IPS-20b (cell line): Measurements from ENCODE around the gene TMEM18.

Source experiments
- H3K27ac ChIP-seq: one replicate; pipeline ENCODE4 v1.5.1; 2013; ENCODE audit warnings: low read length
- H3K27me3 ChIP-seq: 2 replicates; pipeline ENCODE4 v1.6.1; 2013; ENCODE audit warnings: mild to moderate bottlenecking, low read length, inconsistent platforms; ENCODE audit not compliant: insufficient read depth
- H3K36me3 ChIP-seq: 2 replicates; pipeline ENCODE4 v1.6.1; 2013; ENCODE audit warnings: low read depth, mild to moderate bottlenecking, inconsistent platforms, low read length, moderate library complexity; ENCODE audit not compliant: insufficient read depth
- H3K4me1 ChIP-seq: 2 replicates; pipeline ENCODE4 v1.6.1; 2013; ENCODE audit warnings: mild to moderate bottlenecking, control low read depth, inconsistent platforms, low read length, moderate library complexity; ENCODE audit not compliant: insufficient read depth
- H3K4me3 ChIP-seq: 2 replicates; pipeline ENCODE4 v1.5.1; 2013; ENCODE audit warnings: mild to moderate bottlenecking, low read length, inconsistent platforms
- H3K9ac ChIP-seq: 2 replicates; pipeline ENCODE4 v1.6.1; 2013; ENCODE audit warnings: low read depth, mild to moderate bottlenecking, inconsistent platforms, low read length, moderate library complexity
- H3K9me3 ChIP-seq: 2 replicates; pipeline ENCODE4 v1.6.1; 2013; ENCODE audit warnings: mild to moderate bottlenecking, low read depth, low read length, inconsistent platforms; ENCODE audit not compliant: insufficient read depth

The TMEM18 gene

GRCh38 chr2:677056-677958 lies at the start of gene TMEM18:
TSS of gene TMEM18 (minus strand) at chr2:677406. CDS start at chr2:677345, 61 bp downstream.
- H3K4me3 ChIP-seq = peak within 1 kb of the TSS; percentile 88
- H3K4me1 ChIP-seq = peaks cover 10% of the 10 kb centered on the region; the same call in 1 of the 2 replicates
- peaks cover 25% of the 10 kb centered on the region for H3K36me3 ChIP-seq
- H3K9me3 ChIP-seq = no peaks in the 10 kb centered on the region
- no peaks in the 10 kb centered on the region for H3K27me3 ChIP-seq
- peak within 1 kb of the TSS; percentile 66 for H3K27ac ChIP-seq
- H3K9ac ChIP-seq = peak within 1 kb of the TSS; percentile 98

GRCh38 chr2:726169-726568 lies 49.0 kb upstream of the TMEM18 start:
- Histone ChIP-seq H3K4me1 (peaks cover 28% of the 10 kb centered on the region), H3K27ac (no peak overlapping the region), H3K4me3 (no peak overlapping the region), H3K9ac (no peak overlapping the region), H3K9me3 (no peaks in the 10 kb centered on the region), H3K27me3 (no peaks in the 10 kb centered on the region), H3K36me3 (no peaks in the 10 kb centered on the region)

GRCh38 chr2:725468-725867 lies 48.3 kb upstream of the TMEM18 start:
- H3K27me3 ChIP-seq = no peaks in the 10 kb centered on the region
- H3K27ac ChIP-seq = no peak overlapping the region
- H3K9ac ChIP-seq = no peak overlapping the region
- peaks cover 28% of the 10 kb centered on the region for H3K4me1 ChIP-seq
- H3K9me3 ChIP-seq = no peaks in the 10 kb centered on the region
- no peaks in the 10 kb centered on the region for H3K36me3 ChIP-seq
- H3K4me3 ChIP-seq = no peak overlapping the region

- Histone ChIP-seq H3K9ac (no peak overlapping the region), H3K4me3 (no peak overlapping the region), H3K27ac (no peak overlapping the region), H3K36me3 (no peaks in the 10 kb centered on the region), H3K4me1 (peaks cover 18% of the 10 kb centered on the region), H3K27me3 (no peaks in the 10 kb centered on the region), H3K9me3 (no peaks in the 10 kb centered on the region)
These were observed 46.6 kb upstream of the TMEM18 start for GRCh38 chr2:723761-724160.

GRCh38 chr2:720842-721241 lies 43.6 kb upstream of the TMEM18 start:
- Histone ChIP-seq H3K27ac (no peak overlapping the region), H3K4me3 (no peak overlapping the region), H3K9ac (no peak overlapping the region), H3K9me3 (no peaks in the 10 kb centered on the region), H3K36me3 (no peaks in the 10 kb centered on the region), H3K4me1 (peaks cover 10% of the 10 kb centered on the region; the same call in 1 of the 2 replicates), H3K27me3 (no peaks in the 10 kb centered on the region)

- no peaks in the 10 kb centered on the region for H3K9me3 ChIP-seq
- H3K4me3 ChIP-seq = no peak overlapping the region
- H3K27me3 ChIP-seq = no peaks in the 10 kb centered on the region
- H3K9ac ChIP-seq = no peak overlapping the region
- H3K27ac ChIP-seq = no peak overlapping the region
- peaks cover 8% of the 10 kb centered on the region; the same call in 1 of the 2 replicates for H3K4me1 ChIP-seq
- no peaks in the 10 kb centered on the region for H3K36me3 ChIP-seq
These were observed 42.5 kb upstream of the TMEM18 start for GRCh38 chr2:719734-720133.

GRCh38 chr2:719191-719590 lies 42.0 kb upstream of the TMEM18 start:
- no peak overlapping the region for H3K9ac ChIP-seq
- no peak overlapping the region for H3K27ac ChIP-seq
- peaks cover 5% of the 10 kb centered on the region; the same call in 1 of the 2 replicates for H3K4me1 ChIP-seq

GRCh38 chr2:717661-718060 lies 40.5 kb upstream of the TMEM18 start:
- no peaks in the 10 kb centered on the region for H3K4me1 ChIP-seq
- no peaks in the 10 kb centered on the region for H3K36me3 ChIP-seq
- H3K27me3 ChIP-seq = no peaks in the 10 kb centered on the region
- no peak overlapping the region for H3K4me3 ChIP-seq
- no peaks in the 10 kb centered on the region for H3K9me3 ChIP-seq
- H3K27ac ChIP-seq = no peak overlapping the region
- H3K9ac ChIP-seq = no peak overlapping the region

More at GRCh38 chr2:719191-719590, 42.0 kb upstream of the TMEM18 start:
- no peak overlapping the region for H3K4me3 ChIP-seq
- H3K36me3 ChIP-seq = no peaks in the 10 kb centered on the region
- no peaks in the 10 kb centered on the region for H3K27me3 ChIP-seq
- no peaks in the 10 kb centered on the region for H3K9me3 ChIP-seq

- no peak overlapping the region for H3K4me3 ChIP-seq
- no peaks in the 10 kb centered on the region for H3K4me1 ChIP-seq
- no peaks in the 10 kb centered on the region for H3K36me3 ChIP-seq
- H3K27ac ChIP-seq = no peak overlapping the region
- no peak overlapping the region for H3K9ac ChIP-seq
- H3K27me3 ChIP-seq = no peaks in the 10 kb centered on the region
- no peaks in the 10 kb centered on the region for H3K9me3 ChIP-seq
These were observed 38.8 kb upstream of the TMEM18 start for GRCh38 chr2:715854-716560.

GRCh38 chr2:715038-715437 lies 37.8 kb upstream of the TMEM18 start:
- H3K27me3 ChIP-seq = no peaks in the 10 kb centered on the region
- H3K9ac ChIP-seq = no peak overlapping the region
- H3K4me1 ChIP-seq = no peaks in the 10 kb centered on the region
- no peak overlapping the region for H3K27ac ChIP-seq
- no peak overlapping the region for H3K4me3 ChIP-seq
- H3K36me3 ChIP-seq = no peaks in the 10 kb centered on the region
- H3K9me3 ChIP-seq = no peaks in the 10 kb centered on the region

GRCh38 chr2:714005-714741 lies 37.0 kb upstream of the TMEM18 start:
- Histone ChIP-seq H3K9ac (no peak overlapping the region), H3K36me3 (no peaks in the 10 kb centered on the region), H3K27me3 (no peaks in the 10 kb centered on the region), H3K27ac (no peak overlapping the region), H3K9me3 (no peaks in the 10 kb centered on the region), H3K4me3 (no peak overlapping the region), H3K4me1 (no peaks in the 10 kb centered on the region)
